Measurements from ENCODE around the gene NEDD4.

DNA sequence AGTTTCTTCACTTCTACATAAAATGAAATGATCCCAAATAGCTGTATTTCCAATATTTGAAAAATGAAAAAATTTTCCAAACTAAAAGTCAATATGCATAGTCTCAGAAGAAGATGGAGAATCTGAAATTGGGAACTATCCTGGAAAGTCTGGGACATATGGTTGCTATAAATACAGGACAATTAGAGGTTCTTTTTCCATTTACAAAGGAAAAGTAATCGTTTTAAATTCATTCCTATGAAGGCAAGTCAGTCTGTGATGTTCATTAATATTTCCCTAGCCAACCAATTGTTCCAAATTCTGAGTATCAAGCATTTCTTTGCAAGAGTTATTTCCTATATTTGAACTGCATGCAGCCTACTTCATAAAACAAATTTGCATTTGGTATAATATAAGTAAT is 102.2 kb downstream of the NEDD4 start:
- TF ChIP-seq, protein P1, sequence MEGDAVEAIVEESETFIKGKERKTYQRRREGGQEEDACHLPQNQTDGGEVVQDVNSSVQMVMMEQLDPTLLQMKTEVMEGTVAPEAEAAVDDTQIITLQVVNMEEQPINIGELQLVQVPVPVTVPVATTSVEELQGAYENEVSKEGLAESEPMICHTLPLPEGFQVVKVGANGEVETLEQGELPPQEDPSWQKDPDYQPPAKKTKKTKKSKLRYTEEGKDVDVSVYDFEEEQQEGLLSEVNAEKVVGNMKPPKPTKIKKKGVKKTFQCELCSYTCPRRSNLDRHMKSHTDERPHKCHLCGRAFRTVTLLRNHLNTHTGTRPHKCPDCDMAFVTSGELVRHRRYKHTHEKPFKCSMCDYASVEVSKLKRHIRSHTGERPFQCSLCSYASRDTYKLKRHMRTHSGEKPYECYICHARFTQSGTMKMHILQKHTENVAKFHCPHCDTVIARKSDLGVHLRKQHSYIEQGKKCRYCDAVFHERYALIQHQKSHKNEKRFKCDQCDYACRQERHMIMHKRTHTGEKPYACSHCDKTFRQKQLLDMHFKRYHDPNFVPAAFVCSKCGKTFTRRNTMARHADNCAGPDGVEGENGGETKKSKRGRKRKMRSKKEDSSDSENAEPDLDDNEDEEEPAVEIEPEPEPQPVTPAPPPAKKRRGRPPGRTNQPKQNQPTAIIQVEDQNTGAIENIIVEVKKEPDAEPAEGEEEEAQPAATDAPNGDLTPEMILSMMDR (IDR thresholded peaks at IDR 0.05), result no peak
- TF ChIP-seq POLR2A (IDR thresholded peaks at IDR 0.05), result no peak
